ENCODE data around the gene CD2AP. TPM values are rescaled to one million over a fixed set of nuclear protein-coding genes. Genes with fewer than 3 reads are reported as not detected.

Gene CD2AP
- total and polyA plus RNA-seq, 4 donors: 14.2 to 104 (median 21.7) TPM

DNA sequence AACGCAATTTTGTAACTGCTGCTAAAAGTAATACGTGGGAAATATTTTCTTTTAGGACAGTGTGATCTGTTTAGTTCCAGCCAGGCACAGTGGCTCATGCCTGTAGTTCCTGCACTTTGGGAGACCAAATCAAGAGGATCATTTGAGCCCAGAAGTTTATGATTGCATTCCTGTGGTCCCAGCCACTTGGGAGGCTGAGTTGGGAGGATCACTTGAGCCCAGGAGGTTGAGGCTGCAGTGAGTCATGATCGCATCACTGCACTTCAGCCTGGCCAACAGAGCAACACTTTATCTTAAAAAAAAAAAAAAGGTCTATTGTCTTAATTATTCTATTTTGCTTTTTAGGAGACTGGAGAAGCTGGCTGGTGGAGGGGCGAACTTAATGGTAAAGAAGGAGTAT lies 101.5 kb downstream of the CD2AP start:
- DNase-seq (no peak), ATAC-seq (ENCODE audit: insufficient read depth, low FRiP score) (no peak)
- H3K9ac ChIP-seq (ENCODE audit: insufficient read depth in 1 of 2, low read length in 2 of 2): no peak overlapping the region
- no peaks in the 10 kb centered on the region for H3K27me3 ChIP-seq (ENCODE audit: control insufficient read depth in 3 of 3, insufficient read depth in 3 of 3, low read length in 2 of 3)
- no peak overlapping the region for H3K27ac ChIP-seq (ENCODE audit: low read depth in 1 of 2, low read length in 1 of 2)
- H3K4me3 ChIP-seq: no peak overlapping the region
- H3K36me3 ChIP-seq (ENCODE audit: control insufficient read depth in 4 of 4, insufficient read depth in 4 of 4, low read length in 4 of 4): peaks cover 5 to 11% (median 7%) of the 10 kb centered on the region in 4 donors
- 98 to 99% methylated on average over 4 of the region's 4 CpGs for WGBS, 2 donors
- no peaks in the 10 kb centered on the region for H3K4me1 ChIP-seq (ENCODE audit: control insufficient read depth in 5 of 5, insufficient read depth in 5 of 5, low read length in 5 of 5)
- H3K9me3 ChIP-seq (ENCODE audit: control insufficient read depth in 4 of 4, insufficient read depth in 3 of 4, low read length in 3 of 4): no peaks in the 10 kb centered on the region
- TF ChIP-seq, protein P1, sequence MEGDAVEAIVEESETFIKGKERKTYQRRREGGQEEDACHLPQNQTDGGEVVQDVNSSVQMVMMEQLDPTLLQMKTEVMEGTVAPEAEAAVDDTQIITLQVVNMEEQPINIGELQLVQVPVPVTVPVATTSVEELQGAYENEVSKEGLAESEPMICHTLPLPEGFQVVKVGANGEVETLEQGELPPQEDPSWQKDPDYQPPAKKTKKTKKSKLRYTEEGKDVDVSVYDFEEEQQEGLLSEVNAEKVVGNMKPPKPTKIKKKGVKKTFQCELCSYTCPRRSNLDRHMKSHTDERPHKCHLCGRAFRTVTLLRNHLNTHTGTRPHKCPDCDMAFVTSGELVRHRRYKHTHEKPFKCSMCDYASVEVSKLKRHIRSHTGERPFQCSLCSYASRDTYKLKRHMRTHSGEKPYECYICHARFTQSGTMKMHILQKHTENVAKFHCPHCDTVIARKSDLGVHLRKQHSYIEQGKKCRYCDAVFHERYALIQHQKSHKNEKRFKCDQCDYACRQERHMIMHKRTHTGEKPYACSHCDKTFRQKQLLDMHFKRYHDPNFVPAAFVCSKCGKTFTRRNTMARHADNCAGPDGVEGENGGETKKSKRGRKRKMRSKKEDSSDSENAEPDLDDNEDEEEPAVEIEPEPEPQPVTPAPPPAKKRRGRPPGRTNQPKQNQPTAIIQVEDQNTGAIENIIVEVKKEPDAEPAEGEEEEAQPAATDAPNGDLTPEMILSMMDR (IDR thresholded peaks at IDR 0.05; ENCODE audit: control extremely low read depth, extremely low read depth): no peak

DNA sequence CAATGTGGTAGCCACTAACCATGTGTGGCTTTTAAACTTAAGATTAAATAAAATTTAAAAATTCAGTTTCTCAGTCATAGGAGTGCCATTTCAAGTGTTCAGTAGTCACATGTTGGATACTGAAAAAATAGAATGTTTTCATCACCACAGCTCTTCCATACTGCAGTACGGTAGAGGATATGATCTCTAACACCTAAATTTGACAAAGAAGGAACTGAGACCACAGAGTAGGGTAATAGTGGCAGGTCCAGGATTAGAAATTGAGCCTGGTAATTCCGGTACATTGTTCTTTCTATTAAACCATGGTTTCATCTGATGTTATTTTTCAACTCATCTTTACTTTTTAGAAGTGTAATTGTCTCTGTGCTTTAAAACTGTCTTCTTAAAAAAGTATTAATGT lies 104.0 kb downstream of the CD2AP start:
- Histone ChIP-seq H3K9me3 (ENCODE audit: control insufficient read depth in 4 of 4, insufficient read depth in 3 of 4, low read length in 3 of 4) (no peaks in the 10 kb centered on the region), H3K27ac (ENCODE audit: low read depth in 1 of 2, low read length in 1 of 2) (no peak overlapping the region), H3K4me1 (ENCODE audit: control insufficient read depth in 5 of 5, insufficient read depth in 5 of 5, low read length in 5 of 5) (no peaks in the 10 kb centered on the region), H3K27me3 (ENCODE audit: control insufficient read depth in 3 of 3, insufficient read depth in 3 of 3, low read length in 2 of 3) (no peaks in the 10 kb centered on the region), H3K9ac (ENCODE audit: insufficient read depth in 1 of 2, low read length in 2 of 2) (no peak overlapping the region), H3K4me3 (no peak overlapping the region), H3K36me3 (ENCODE audit: control insufficient read depth in 4 of 4, insufficient read depth in 4 of 4, low read length in 4 of 4) (peaks cover 6 to 10% (median 8%) of the 10 kb centered on the region in 4 donors)
- 46 to 70% methylated on average over 2 of the region's 2 CpGs for WGBS, 2 donors
- ATAC-seq (ENCODE audit: insufficient read depth, low FRiP score): no peak
- DNase-seq: no peak
- TF ChIP-seq, protein P1 (IDR thresholded peaks at IDR 0.05; ENCODE audit: control extremely low read depth, extremely low read depth): no peak

DNA sequence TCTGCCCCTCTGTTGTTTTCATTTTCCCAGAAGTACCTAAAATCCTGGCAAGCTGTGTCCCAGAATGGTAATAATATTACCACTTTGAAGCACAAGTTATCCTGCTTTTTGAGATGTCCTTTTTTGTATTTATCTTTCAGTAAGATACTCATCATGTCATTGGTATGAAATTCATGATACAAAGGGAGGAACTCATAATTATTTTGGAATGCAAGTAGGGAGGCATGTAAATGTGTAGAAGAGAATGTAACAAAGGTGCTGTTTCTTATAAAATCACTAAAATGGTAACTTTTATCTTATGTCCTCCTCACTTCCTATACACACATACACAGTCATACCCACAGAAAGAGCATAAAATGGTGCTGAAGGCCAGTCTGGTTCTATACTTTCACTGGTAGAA lies 109.9 kb downstream of the CD2AP start:
- Histone ChIP-seq H3K4me1 (ENCODE audit: control insufficient read depth in 5 of 5, insufficient read depth in 5 of 5, low read length in 5 of 5) (peaks cover 0 to 10% (median 0%) of the 10 kb centered on the region in 5 donors), H3K27me3 (ENCODE audit: control insufficient read depth in 3 of 3, insufficient read depth in 3 of 3, low read length in 2 of 3) (no peaks in the 10 kb centered on the region), H3K9me3 (ENCODE audit: control insufficient read depth in 4 of 4, insufficient read depth in 3 of 4, low read length in 3 of 4) (no peaks in the 10 kb centered on the region), H3K27ac (ENCODE audit: low read depth in 1 of 2, low read length in 1 of 2) (no peak overlapping the region), H3K9ac (ENCODE audit: insufficient read depth in 1 of 2, low read length in 2 of 2) (no peak overlapping the region), H3K36me3 (ENCODE audit: control insufficient read depth in 4 of 4, insufficient read depth in 4 of 4, low read length in 4 of 4) (peaks cover 0 to 18% (median 10%) of the 10 kb centered on the region in 4 donors), H3K4me3 (no peak overlapping the region)
- ATAC-seq (ENCODE audit: insufficient read depth, low FRiP score): no peak
- no peak for DNase-seq
- TF ChIP-seq, protein P1 (IDR thresholded peaks at IDR 0.05; ENCODE audit: control extremely low read depth, extremely low read depth): no peak

All from lung (tissue), 12 donors.